Activated naive CD8-positive, alpha-beta T cell treated with anti-CD3 and anti-CD28 coated beads, Interleukin-2, amount 50 U/mL, for 16 hours (primary cell): ENCODE measurements around the gene LEMD2.

ENCODE experiments used
- DNase-seq: peaks from one replicate; pipeline ENCODE4 v3.0.0-alpha.2; 2020; ENCODE audit warnings: low read depth, low spot score

The LEMD2 gene

DNA sequence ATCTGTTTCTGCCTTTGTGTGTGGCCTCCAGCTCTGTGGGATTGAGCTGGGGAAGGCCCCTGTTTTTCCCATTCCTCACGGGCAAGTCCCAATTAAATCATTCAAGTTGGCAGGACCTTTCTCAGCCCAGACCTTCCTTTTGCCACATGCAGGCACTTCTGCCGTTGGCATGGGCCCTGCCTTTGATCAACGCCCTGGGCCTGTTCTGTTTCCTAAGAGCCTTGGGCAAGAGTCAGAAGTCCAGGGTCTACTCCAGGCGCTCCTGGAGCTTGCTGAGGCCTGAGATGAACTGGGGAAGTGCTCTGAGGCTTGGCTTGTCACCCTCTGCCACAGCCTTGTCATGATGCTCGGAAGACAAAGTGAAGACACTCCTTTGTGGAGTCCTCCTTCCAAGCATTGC is 49.4 kb downstream of the LEMD2 start:
- DNase-seq = no peak

DNA sequence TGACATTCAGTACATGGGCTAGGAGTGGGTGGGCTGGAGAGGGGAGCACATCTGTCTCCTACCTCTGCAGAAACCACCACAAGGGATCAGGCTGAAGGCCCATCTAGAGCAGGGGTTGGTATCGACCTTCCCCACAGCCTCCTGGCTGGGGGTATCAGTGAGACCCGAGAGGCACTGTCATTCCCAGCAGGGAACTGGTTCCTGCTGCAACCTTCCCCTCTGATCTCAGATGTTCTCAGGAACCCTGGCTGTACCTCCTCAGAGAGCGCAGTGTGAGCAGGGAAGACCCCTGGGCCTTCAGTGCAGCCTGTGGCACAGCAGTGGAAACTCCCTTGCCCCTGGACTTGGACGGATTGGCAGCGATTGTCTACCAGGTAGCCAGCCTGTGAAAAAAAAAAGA is 50.1 kb downstream of the LEMD2 start:
- no peak for DNase-seq

DNA sequence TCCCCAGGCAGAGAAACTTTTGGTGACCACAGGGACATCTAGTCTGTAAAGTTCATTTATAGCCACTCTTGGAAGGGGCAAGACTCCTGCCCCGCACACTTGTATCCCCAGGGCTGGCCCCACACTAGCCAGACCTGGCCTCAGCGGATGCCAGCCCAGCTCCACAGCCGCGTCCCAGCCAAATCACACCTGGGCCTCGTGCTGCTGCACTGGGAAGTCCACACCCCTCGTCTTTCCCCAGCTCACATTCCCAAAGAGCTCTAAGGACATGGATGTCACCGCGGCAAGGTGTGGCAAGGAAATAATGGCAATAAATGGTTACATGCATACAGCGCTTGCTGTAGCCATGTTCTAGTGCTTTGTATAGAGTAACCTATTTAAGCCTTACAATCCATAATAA is 50.8 kb downstream of the LEMD2 start:
- no peak for DNase-seq

DNA sequence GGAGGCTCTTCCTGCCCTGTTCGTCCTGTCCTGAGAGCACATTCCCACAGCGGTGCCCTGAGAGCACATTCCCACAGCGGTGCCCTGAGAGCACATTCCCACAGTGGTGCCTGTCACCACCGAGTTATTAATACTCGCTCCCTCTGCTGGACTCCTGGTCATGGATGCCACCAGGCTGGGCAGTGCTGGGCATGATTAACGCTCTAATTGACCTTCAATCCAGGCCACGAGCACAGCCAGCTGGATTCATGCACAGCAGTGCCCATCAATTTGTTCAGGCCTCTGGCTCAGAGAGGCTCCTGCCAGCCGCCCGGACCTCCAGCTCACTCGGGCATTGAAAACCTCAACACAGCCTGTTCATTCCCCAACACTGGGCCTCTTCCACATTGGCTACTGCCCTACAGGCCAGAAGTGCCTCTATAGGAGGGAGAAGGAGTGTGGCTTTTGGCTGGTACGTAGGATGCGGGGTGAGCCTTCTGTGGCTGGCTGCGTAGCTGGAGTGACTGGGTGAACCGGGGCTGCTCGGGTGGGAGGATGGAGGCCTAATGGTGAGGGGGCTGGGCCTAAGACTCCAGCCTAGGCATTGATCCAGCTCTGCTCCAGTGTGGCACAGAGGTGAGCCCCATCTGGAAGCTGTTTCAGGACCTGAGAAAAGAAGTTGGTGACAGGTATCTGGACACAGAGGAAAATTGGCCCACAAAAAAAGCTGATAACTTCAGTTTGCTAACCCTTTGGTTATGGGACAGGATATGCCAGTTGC is 51.5 kb downstream of the LEMD2 start:
- DNase-seq = no peak

DNA sequence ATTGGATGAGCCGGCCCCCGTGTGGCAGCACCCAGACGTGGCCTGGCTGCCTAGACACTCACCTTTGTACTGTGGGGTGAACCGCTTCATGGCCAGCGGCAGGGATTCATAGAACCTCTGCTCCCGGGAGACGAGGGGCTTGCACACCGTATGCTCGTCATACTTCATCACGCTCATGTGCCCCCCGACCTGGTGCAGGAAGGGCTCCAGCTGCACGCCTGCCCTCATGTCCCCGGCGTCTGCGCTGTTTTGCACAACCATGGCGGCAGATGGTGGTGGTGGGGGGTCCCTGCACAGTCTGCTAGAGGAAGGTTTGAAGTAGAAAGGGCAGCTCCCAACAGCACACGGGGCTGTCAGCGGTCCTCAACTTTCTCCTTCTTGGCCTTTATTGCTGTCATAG is 53.7 kb downstream of the LEMD2 start:
- no peak for DNase-seq

DNA sequence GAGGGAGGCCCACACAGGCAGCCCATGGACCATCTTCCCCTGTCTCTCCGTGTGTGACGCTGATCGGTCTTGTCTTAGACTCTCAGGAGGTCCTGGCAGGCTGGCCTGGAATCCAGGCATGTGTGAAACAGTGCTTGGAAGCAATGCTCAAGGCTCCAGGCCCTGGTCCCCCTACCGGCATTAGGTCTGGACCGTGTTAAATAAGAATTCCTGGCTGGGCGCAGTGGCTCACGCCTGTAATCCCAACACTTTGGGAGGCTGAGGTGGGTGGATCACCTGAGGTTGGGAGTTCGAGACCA is 55.3 kb downstream of the LEMD2 start:
- no peak for DNase-seq

DNA sequence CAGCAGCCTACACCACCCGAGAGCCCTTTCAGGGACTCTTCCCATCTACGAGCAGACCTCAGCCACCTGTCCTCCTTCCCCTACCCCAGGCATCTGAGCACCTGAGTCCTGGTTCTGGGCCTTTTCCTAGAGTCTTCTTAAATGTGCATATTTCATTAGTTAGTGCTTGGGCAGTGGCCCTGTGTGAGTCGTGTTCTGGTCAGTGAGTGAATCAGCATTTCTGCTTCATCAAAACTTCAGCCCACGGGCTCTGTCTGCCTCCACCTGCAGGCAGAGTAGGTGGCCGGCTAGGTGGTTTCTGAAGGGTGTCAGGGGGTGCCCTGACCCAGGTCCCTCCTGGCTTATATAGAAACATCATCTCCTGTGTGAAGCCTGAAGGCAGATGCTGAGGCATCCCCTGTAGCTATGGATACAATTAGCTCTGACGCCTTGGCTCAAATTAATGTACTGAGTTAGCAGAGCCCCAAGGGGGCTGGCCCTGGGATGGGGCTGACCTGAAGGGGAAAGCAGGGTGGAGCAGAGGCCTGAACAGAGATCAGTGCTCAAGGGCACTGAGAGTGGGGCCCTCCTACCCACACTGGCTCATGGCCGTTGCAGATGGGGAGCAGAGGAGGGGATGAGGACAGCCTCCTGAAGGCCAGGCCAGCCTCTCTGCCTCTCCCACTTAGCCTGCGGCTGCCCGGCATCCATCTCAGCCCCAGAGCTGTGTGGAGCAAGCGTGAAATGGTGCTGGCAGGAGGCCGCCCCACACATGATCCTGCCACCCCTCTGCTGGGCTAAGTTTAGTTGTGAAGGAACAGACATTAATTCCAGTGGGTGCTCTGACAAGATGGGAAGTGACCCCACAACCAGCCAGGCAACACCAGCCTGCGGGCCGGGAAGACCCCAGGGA is 55.9 kb downstream of the LEMD2 start:
- no peak for DNase-seq

DNA sequence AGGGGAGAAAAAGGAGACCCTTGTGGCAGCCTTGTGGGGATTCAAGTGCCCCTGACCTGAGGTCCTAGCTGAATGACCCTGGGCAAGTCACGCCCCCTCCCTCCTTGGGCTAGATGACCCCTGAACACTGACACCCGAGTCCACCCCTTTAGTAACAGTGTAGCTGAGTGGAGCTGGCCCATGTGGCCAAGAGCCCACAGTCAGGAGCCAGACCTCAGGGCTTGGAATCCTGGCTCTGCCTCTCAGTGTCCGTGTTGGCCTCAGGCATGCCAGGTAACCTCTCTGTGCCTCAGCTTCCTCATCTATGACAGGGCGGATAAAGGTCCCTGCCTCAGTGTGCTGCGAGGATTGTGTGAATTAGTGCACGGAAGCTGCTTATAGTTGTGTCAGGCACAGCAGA is 56.5 kb downstream of the LEMD2 start:
- DNase-seq = no peak

DNA sequence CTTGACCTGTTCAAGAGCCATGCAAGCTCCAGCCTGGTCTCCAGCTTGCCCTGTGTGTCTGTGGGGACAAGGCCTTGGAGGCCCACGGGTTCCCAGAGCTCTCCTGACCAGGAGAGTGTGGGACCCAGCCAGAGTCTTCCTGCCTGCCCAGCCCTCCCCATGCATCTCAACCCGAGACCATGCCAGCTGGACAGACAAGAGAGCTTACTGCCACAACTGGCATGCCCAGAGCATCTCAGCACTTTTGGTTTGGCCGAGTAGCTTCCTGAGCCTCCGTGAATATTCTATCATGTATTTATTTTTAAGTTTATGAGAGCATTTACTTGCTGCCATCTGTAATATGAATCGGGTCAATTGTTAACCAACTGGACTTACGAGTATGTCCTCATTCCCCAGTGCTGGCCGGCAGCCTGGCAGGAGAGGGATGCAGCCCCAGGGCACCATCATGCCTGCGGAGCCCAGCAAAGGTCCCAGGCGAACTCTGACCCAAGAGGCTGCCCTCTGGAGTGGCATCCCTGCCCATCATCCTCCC is 57.1 kb downstream of the LEMD2 start:
- DNase-seq = no peak

DNA sequence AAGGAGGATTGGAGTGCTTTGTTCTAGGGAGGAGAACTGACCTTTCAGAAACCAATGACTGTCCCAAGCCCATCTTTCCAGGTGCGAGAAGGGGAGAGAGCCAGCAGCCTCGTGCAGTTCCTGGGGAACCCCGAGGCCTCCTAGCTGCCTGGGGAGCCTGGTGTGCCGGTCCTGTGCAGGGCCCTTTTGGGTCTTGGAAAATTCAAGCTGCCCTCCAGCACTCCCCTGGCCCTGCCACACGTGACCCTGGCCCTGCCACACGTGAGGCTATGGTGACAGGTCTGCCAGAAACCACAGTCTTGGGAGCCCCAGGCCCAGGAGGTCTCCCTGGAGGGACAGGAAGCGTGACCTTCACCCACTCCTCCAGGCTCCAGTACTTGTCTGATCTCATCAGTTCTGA is 57.9 kb downstream of the LEMD2 start:
- DNase-seq = no peak

DNA sequence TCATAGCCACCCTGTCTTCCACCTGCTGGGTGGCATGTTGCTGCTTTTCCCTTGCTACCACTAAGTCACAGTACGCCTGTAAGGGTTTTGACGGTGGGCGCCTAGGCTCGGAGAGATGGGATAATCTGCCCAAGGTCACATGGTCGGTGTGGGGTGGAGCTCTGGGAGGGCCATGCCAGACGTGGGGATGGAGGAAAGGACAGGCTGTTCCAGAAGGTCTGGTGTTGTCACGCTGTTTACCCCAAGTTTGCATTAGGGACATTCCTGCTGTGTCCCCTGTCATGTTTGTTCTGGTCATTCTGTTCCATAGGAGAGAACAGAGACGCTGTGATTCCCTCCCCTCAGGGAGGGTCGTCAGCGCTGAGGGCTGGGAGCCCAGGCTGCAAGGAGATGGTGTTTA is 58.3 kb downstream of the LEMD2 start:
- no peak for DNase-seq

DNA sequence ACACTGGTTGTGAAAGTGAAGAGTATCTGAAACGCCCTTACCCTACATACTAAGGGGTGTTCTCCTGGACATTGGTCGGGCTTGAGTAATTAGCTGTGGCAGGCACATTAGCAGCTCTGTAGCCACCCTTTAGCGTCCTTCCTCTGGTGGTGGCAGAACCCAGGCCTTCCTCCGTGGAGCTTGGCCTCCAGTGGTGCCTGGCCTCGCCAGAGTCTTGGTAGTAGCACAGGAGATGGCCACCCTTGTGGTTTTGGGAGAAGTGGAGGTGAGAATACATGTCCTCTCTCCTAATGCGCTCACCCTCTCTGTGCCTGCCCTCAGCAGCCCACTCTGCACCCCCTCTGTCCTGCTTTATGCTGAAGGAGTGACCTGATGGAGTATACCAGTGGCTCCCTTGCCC is 59.9 kb downstream of the LEMD2 start:
- DNase-seq = no peak

DNA sequence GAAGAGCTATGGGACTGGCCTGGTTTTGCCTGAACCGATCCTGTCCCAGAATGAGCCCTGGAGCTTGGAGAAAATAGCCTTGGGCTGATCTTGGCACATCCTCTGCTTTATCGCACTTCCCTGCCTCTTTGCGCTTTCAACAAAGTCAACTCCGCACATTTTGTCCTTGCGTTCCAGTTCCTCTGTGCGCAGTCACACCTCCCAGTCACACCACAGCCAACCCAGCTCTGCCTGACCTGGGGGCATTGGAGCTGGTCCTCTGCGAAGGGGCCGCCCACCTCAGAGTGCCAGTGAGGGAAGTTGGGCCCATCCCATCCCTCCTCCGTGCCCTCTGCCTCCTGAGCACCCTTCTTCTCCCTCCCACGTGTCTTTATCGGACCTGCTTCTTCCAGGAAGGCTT is 60.5 kb downstream of the LEMD2 start:
- no peak for DNase-seq

DNA sequence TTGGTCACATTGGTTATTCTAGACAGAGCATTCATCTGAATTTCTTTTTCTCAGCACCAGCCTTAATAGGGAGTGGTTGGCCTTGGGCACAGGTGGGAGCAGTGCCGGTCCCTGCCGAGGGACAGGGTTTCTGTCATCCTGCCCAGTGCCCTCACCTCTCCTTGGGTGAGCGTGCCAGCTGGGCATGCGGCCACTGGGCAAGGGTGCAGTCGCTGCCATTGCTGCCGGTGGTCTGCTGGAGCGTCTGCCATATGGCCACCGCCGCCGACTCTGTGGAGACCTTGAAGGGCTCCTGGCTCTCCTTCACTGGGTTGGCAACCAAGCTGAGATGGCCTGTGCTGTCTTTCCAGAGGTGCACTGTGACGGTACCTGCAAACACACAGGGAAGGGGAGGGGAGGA is 61.0 kb downstream of the LEMD2 start:
- DNase-seq = no peak

DNA sequence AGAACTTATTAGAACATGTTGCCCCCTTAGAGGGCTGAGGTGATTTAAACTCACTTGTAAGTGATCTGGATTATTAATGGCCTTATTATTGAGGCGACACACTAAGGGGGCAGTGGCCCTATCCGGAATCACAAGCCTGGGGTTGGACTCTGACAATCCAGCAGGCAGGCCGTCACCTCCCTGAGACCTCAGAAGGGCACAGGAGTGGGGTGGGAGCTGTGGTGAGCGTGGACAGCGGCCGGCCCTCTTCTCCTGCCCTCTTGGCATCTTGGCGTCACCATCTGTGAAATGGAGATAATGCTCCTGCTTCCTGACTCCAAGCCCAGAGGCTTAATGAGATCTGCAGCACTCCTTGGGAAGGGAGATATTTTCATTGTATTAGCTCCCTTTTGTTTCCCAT is 61.8 kb downstream of the LEMD2 start:
- no peak for DNase-seq

DNA sequence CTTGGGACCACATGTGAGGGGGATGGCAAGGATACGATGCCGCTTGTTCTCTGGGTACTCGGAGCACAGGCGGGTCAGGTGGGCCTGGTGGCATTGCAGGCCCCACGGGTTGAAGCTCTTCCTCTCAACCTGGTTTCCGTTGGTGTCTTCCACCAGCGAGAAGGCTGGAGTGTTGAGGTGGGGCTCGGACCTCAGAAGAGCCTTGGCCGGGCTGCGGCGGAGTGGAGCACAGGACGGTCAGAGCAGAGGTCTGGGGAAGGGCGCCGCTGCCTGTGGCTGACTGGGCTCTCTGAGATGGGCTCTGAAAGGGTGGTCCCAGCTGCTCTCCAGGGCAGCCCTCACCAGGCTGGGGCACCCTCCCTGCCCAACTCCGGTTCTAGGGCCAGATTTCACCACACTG is 62.2 kb downstream of the LEMD2 start:
- no peak for DNase-seq

DNA sequence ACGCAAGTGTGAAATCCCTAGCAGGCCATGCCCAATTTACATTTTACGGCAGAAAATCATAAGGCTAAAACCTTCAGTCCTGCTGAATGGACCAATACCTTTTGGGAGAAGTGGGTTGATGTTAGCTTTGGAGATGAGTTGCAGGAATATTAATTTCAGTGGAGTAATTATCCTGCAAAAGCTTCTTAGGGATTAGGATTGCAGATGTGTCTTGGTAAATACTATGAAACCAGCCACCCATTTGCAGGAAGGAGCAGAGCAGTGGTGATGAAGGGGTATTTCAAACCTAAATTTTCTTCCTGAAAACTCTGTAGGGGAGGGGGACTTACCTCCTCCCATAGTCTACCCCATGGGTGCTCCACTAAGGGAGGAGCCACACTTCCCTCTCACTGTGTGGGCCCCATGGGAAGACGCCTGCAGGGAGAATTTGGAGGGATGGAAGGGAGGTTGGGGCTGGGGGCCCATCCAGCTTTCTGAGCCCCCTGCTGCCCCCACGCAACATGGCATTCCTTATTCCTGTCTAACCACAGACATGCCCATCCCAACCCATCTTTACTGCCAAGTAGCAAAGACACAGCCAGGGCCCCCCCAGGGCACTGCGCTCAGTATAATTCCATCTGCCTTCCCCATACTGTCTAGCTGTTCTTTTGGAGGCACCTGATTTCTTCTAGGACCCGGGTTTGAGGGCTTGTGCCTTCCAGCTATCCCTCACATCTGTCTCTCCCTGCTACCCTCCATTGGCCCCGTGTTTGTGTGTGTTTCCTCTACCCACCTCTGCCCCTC is 62.8 kb downstream of the LEMD2 start:
- DNase-seq = no peak

DNA sequence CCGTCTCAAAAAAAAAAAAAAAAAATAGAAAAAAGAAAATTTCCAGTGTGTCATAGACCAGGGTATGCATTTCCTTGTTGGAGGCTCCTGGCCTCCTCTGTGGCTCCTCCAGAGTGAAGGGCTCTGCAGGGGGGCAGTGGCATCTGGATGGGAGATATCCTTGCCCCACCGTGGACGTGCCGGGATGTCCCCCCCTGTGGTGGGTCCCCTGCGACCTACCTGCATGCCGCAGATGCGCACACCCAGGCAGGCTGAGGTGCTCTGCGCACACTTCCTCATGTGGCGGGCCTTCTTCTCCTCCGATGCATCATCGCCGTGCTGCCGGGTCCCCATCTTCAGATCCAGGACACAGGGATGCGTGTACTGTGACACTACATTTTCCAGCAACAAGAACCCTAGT is 63.7 kb downstream of the LEMD2 start:
- DNase-seq = no peak

DNA sequence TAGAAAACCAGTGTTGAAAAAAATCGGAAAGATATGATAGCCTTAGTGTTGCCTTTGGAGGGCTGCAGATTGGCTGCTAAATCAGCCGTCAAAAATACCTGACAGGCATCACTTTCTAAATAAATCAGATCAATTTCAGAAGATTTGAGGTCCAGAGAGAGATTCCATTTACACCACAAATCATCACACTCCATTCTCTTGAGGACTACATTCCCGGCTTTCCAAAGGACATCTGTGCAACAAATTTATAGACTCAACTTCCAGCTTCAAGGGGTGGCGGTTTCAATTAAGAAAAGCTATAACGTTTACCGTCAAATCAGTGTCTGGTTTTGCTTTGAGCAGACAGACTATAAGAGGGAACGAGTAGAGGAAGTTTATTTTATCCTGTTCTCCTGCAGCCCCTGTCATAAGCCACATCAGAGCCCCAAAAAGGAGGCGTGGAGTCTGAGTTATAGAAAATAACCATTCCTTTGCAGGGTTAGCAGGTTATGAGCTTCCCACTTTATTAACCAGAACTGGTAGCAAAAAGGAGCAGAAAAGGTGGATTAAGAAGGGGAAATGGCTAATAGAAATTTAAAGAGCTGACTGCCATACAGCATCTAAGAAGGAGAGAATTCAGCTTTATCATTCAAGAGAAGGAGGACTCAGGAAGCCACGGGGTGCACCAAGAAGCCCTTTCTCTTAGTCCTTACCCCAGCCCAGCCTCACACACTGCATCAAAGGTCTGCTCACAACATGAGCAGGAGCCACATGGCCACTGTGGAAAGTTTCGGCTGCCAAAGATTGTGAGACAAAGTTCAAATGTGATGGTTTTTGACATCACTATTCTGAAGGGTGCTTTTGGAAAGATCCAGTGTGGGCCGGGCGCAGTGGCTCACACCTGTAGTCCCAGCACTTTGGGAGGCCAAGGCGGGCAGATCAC is 64.6 kb downstream of the LEMD2 start:
- no peak for DNase-seq

DNA sequence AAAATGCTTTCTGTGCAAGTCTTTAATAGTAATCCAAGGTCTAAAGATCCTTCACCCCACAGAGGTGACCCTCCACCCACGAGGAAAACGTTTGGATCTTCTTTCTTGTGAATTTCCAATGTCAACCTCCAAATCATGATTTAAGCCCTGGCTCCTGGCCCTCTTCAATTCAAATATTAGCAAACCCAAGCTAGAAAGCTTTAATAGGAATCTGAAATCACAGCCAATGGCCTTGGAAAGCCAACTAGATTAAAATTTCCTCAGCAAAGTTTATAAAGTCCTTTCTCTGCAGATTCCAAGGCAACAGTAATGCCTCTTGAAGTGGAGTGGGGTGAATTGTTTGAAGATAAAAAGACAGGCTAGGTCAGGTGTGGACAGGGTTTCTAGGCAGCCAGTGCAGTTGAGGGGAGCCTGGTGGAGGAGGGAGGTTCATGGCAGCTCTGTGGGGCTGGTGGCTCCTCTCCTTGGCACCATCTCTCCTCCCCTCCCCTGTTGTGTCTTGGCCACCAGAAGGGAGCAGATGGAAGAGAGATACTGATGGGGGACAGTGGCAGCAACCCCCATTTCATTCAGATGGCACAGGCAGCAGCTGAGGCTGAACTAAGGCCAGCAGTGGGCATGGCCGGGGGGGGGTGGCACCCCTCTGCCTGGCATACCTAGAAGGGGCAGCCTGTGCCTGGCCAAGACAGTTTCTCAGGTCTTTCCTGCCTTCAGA is 65.4 kb downstream of the LEMD2 start:
- no peak for DNase-seq
